Activated T-cell treated with anti-CD3 and anti-CD28 coated beads, Interleukin-2, amount 50 U/mL, for 1 hour (primary cell): ENCODE results near the gene ODAD3.

Experiments
- DNase-seq: peaks from one replicate; pipeline ENCODE4 v3.0.0-alpha.2; 2020

Gene ODAD3

DNA sequence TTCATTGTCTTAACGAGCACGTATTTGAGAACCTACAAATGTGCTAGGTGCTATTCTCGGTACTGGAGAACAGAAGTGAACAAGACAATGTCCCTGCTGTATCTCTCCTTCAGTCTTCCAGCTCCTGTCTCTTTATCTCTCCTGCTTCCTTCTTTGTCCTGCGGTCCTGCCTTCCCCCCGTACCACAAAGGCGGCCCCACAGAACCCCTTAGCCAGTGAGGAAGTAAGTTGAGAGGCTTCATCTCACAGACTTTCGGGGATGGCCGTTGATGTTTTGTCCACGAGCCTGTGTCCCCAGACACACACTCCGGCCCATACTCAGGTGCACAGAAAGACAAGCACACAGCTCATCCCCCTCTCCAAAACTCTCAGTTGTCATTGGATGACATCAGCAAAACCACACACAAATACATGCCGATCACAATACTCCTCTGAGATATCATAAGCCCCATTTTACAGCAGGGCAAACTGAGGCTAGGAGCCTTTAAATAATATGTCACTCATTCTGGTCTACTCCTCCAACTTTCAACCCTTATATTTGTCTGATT lies 61.0 kb downstream of the ODAD3 start:
- DNase-seq = no peak

DNA sequence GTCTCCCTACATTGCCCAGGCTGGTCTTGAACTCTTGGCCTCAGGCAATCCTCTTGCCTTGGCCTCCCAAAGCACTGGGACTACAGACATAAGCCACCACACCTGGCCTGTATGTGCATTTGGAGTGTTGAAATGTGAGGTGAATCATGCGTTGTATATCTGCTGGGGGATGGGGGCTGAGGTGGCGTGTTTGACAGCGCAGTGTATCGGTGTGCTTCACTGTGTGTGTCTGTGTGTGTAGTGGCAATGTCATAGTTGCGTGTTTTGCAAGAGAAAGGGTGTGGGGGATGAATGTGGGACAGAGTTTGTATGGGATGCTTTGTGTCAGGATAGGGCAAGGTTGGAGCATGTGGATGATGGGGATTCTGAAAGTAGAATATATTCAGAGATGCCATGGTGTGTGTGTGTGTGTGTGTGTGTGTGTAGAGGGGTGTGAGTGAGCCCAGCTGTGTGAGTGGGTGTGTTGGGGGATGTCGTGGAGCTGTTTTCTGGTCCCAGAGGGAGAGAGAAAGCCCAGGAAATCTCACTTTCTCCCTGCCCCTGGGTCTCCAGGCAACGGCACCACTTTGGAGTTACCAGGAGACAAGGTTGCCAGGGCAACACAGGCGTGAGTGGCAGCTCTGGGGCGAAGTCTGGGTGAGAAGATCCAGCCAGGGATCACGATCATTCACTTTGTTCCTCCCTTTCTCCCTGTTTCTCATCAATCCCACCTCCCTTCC lies 61.6 kb downstream of the ODAD3 start:
- no peak for DNase-seq

DNA sequence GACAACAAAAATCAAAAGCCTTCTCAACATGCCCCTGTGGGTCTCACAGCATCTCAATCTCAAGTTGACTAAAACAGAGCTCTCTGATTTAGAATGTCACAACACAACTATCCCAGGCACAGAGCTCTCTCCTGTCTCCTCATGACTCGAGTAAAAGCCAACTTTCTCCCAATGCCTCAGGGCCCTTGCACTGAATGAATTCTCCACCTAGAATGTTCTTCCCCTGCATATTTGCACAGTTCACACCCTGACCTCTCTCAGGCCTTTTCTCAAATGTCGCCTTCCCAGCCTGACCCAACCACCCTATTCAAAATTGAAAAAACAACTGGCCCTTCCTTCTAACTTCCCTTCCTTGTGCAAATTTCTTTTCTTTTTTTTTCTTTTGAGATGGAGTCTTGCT lies 64.2 kb downstream of the ODAD3 start:
- DNase-seq = no peak
